Measurements from ENCODE around the gene ZNF302. TPM values are rescaled to one million over a fixed set of nuclear protein-coding genes. Genes with fewer than 3 reads are reported as not detected.

The ZNF302 gene
- total RNA-seq, 1 experiment from 2014 or later = 23.3 TPM

DNA sequence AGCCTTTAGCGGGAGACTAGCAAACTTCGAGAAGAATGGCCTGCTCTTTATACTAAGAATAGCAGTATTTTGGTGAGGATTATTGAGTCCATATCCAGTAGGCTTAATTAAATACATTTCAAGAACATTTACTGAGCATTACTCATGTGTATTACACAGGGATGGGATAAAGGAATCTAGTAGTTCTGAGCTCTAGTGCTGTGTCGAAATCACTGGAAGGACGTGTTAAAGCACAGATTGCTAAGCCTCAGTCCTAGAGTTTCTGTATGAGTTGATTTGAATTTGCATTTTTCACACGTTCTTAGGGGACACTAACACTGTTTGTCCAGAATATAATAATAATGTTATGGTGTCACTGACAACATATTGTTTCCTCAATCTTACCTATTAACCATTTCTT, 9.0 kb downstream of the ZNF302 start:
- Histone ChIP-seq H2BK15ac (ENCODE audit: low read depth, low read length) (no peak overlapping the region), H3K23ac (ENCODE audit: insufficient read length, low read depth, low read length) (no peak overlapping the region), H2BK12ac (ENCODE audit: insufficient read length, low read depth, low read length) (no peak overlapping the region), H3K79me2 (ENCODE audit: insufficient read depth, low read length) (no peaks in the 10 kb centered on the region), H2BK120ac (ENCODE audit: low read depth, low read length, poor library complexity, severe bottlenecking) (no peak overlapping the region), H2BK20ac (ENCODE audit: low read depth, low read length, poor library complexity, severe bottlenecking) (no peak overlapping the region), H3K79me1 (ENCODE audit: insufficient read depth, low read depth, low read length, poor library complexity, severe bottlenecking) (no peaks in the 10 kb centered on the region), H3K9me3 (ENCODE audit: control insufficient read depth, low read depth, low read length) (peaks cover 13% of the 10 kb centered on the region), H3K9ac (ENCODE audit: extremely low read depth, insufficient read length, low read length) (no peak overlapping the region), H3K4me2 (ENCODE audit: insufficient read depth, insufficient read length, low read length) (no peak overlapping the region), H4K5ac (ENCODE audit: insufficient read length, low read depth, low read length) (no peak overlapping the region), H3T11ph (ENCODE audit: low read length) (no peak overlapping the region), H3K18ac (ENCODE audit: insufficient read length, low read depth, low read length) (no peak overlapping the region), H3K27me3 (ENCODE audit: insufficient read depth, low read length) (no peaks in the 10 kb centered on the region), H3K27ac (ENCODE audit: insufficient read length, low read depth, low read length) (no peak overlapping the region), H2AK5ac (ENCODE audit: insufficient read length, low read length) (no peak overlapping the region), H4K8ac (replicated peaks; ENCODE audit: insufficient read length, low read depth, low read length) (no peak overlapping the region), H2BK5ac (ENCODE audit: insufficient read length, low read length) (no peak overlapping the region), H2AFZ (ENCODE audit: low read length) (no peak overlapping the region), H3K56ac (ENCODE audit: insufficient read length, low read depth, low read length) (no peak overlapping the region), H4K91ac (ENCODE audit: insufficient read length, low read depth, low read length) (no peak overlapping the region), H4K20me1 (ENCODE audit: control insufficient read depth, insufficient read depth, insufficient read length) (no peaks in the 10 kb centered on the region), H3K14ac (ENCODE audit: insufficient read depth, low read length) (no peak overlapping the region), H3K23me2 (ENCODE audit: insufficient read length, low read depth, low read length, poor library complexity, severe bottlenecking) (no peaks in the 10 kb centered on the region), H3K4ac (ENCODE audit: low read depth, low read length) (no peak overlapping the region), H3K4me1 (ENCODE audit: insufficient read depth, low read length) (no peaks in the 10 kb centered on the region)
- Mint-ChIP-seq H3K4me3 (no peak overlapping the region), H3K36me3 (ENCODE audit: insufficient read depth in 1 of 3, low read depth in 3 of 3) (peaks cover 41 to 48% (median 46%) of the 10 kb centered on the region in 3 experiments), H3K9me3 (peaks cover 54 to 73% of the 10 kb centered on the region in 2 experiments), H3K27ac (no peak overlapping the region), H3K4me1 (no peaks in the 10 kb centered on the region), H3K27me3 (ENCODE audit: low read depth) (peaks cover 23% of the 10 kb centered on the region)
- TF ChIP-seq, protein P1, sequence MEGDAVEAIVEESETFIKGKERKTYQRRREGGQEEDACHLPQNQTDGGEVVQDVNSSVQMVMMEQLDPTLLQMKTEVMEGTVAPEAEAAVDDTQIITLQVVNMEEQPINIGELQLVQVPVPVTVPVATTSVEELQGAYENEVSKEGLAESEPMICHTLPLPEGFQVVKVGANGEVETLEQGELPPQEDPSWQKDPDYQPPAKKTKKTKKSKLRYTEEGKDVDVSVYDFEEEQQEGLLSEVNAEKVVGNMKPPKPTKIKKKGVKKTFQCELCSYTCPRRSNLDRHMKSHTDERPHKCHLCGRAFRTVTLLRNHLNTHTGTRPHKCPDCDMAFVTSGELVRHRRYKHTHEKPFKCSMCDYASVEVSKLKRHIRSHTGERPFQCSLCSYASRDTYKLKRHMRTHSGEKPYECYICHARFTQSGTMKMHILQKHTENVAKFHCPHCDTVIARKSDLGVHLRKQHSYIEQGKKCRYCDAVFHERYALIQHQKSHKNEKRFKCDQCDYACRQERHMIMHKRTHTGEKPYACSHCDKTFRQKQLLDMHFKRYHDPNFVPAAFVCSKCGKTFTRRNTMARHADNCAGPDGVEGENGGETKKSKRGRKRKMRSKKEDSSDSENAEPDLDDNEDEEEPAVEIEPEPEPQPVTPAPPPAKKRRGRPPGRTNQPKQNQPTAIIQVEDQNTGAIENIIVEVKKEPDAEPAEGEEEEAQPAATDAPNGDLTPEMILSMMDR (conservative IDR thresholded peaks at IDR 0.05) = no peak
- DNase-seq = no peak
- WGBS (ENCODE audit: extremely low coverage, insufficient read length, low lambda C conversion rate) = no CpG with 5 or more reads among the region's 5 CpGs

Data from H9 (cell line).